Stimulated activated effector memory CD8-positive, alpha-beta T cell treated with anti-CD3 and anti-CD28 coated beads, Interleukin-12 subunit alpha, Interleukin-12 subunit beta, amount 100 ng/mL, for 72 hours (primary cell): ENCODE data around the gene SYT17.

Experiments used
- ATAC-seq: fragments of 150-1000 bp; cut with Tn5 transposase; 2 replicates; pipeline ENCODE4 v1.10.0; 2021
- DNase-seq, 2 donors: peaks; one replicate each; pipeline ENCODE4 v3.0.0; 2021 to 2022; ENCODE audit warnings: low spot score in 2 of 2
- H3K27ac Mint-ChIP-seq: one replicate; pipeline ENCODE4 v1.8.0; 2022; ENCODE audit warnings: mild to moderate bottlenecking, mixed read lengths
- H3K36me3 Mint-ChIP-seq: one replicate; pipeline ENCODE4 v1.8.0; 2022; ENCODE audit warnings: mild to moderate bottlenecking, mixed read lengths
- H3K4me1 Mint-ChIP-seq: one replicate; pipeline ENCODE4 v1.8.0; 2022; ENCODE audit warnings: mixed read lengths
- H3K4me3 Mint-ChIP-seq: one replicate; pipeline ENCODE4 v1.8.0; 2022; ENCODE audit warnings: mild to moderate bottlenecking, mixed read lengths
- H3K9me3 Mint-ChIP-seq: one replicate; pipeline ENCODE4 v1.8.0; 2022; ENCODE audit warnings: mixed read lengths

Gene SYT17

GRCh38 chr16:19135201-19135842 is 32.7 kb upstream of the SYT17 start:
- Mint-ChIP-seq H3K4me1 (peaks cover 13% of the 10 kb centered on the region), H3K9me3 (no peaks in the 10 kb centered on the region), H3K4me3 (no peak overlapping the region), H3K27ac (no peak overlapping the region), H3K36me3 (no peaks in the 10 kb centered on the region)
- no peak for DNase-seq
- ATAC-seq = no peak

- H3K27ac Mint-ChIP-seq = no peak overlapping the region
- no peaks in the 10 kb centered on the region for H3K36me3 Mint-ChIP-seq
- ATAC-seq = no peak
- no peaks in the 10 kb centered on the region for H3K9me3 Mint-ChIP-seq
- peaks cover 6% of the 10 kb centered on the region for H3K4me1 Mint-ChIP-seq
- DNase-seq = no peak
- no peak overlapping the region for H3K4me3 Mint-ChIP-seq
These were observed 32.1 kb upstream of the SYT17 start for GRCh38 chr16:19135896-19136438.

GRCh38 chr16:19136549-19137196 is 31.4 kb upstream of the SYT17 start:
- Mint-ChIP-seq H3K4me3 (no peak overlapping the region), H3K36me3 (no peaks in the 10 kb centered on the region), H3K9me3 (no peaks in the 10 kb centered on the region), H3K4me1 (no peaks in the 10 kb centered on the region), H3K27ac (no peak overlapping the region)
- ATAC-seq (no peak), DNase-seq (no peak)

GRCh38 chr16:19137201-19138128 is 30.6 kb upstream of the SYT17 start:
- Mint-ChIP-seq H3K4me1 (no peaks in the 10 kb centered on the region), H3K36me3 (no peaks in the 10 kb centered on the region), H3K27ac (no peak overlapping the region), H3K9me3 (no peaks in the 10 kb centered on the region), H3K4me3 (no peak overlapping the region)
- no peak for ATAC-seq
- no peak for DNase-seq

- H3K27ac Mint-ChIP-seq = no peak overlapping the region
- DNase-seq (no peak), ATAC-seq (no peak)
- H3K4me3 Mint-ChIP-seq = no peak overlapping the region
- H3K9me3 Mint-ChIP-seq = no peaks in the 10 kb centered on the region
- no peaks in the 10 kb centered on the region for H3K4me1 Mint-ChIP-seq
- H3K36me3 Mint-ChIP-seq = no peaks in the 10 kb centered on the region
These were observed 29.4 kb upstream of the SYT17 start for GRCh38 chr16:19138601-19139000.

- Mint-ChIP-seq H3K9me3 (no peaks in the 10 kb centered on the region), H3K4me3 (no peak overlapping the region), H3K27ac (no peak overlapping the region), H3K36me3 (no peaks in the 10 kb centered on the region), H3K4me1 (no peaks in the 10 kb centered on the region)
- DNase-seq = no peak
- no peak for ATAC-seq
These were observed 28.5 kb upstream of the SYT17 start for GRCh38 chr16:19139436-19140091.

- no peaks in the 10 kb centered on the region for H3K4me1 Mint-ChIP-seq
- no peaks in the 10 kb centered on the region for H3K9me3 Mint-ChIP-seq
- ATAC-seq = no peak
These were observed 27.6 kb upstream of the SYT17 start for GRCh38 chr16:19140396-19140795.

GRCh38 chr16:19142939-19143598 is 25.0 kb upstream of the SYT17 start:
- H3K36me3 Mint-ChIP-seq = no peaks in the 10 kb centered on the region
- H3K27ac Mint-ChIP-seq = no peak overlapping the region
- DNase-seq (no peak), ATAC-seq (no peak)
- no peaks in the 10 kb centered on the region for H3K4me1 Mint-ChIP-seq
- H3K4me3 Mint-ChIP-seq = no peak overlapping the region
- peaks cover 5% of the 10 kb centered on the region for H3K9me3 Mint-ChIP-seq

More at GRCh38 chr16:19140396-19140795, 27.6 kb upstream of the SYT17 start:
- H3K27ac Mint-ChIP-seq = no peak overlapping the region
- H3K4me3 Mint-ChIP-seq = no peak overlapping the region
- DNase-seq = no peak
- no peaks in the 10 kb centered on the region for H3K36me3 Mint-ChIP-seq

GRCh38 chr16:19143599-19143956 is 24.5 kb upstream of the SYT17 start:
- no peak overlapping the region for H3K27ac Mint-ChIP-seq
- H3K4me3 Mint-ChIP-seq = no peak overlapping the region
- no peaks in the 10 kb centered on the region for H3K36me3 Mint-ChIP-seq
- DNase-seq (no peak), ATAC-seq (no peak)
- H3K9me3 Mint-ChIP-seq = peaks cover 8% of the 10 kb centered on the region
- no peaks in the 10 kb centered on the region for H3K4me1 Mint-ChIP-seq

- Mint-ChIP-seq H3K27ac (no peak overlapping the region), H3K4me3 (no peak overlapping the region), H3K9me3 (peaks cover 8% of the 10 kb centered on the region), H3K4me1 (no peaks in the 10 kb centered on the region), H3K36me3 (no peaks in the 10 kb centered on the region)
- no peak for DNase-seq
- no peak for ATAC-seq
These were observed 23.0 kb upstream of the SYT17 start for GRCh38 chr16:19145010-19145409.

- no peak overlapping the region for H3K27ac Mint-ChIP-seq
- H3K9me3 Mint-ChIP-seq = peaks cover 8% of the 10 kb centered on the region
- H3K4me3 Mint-ChIP-seq = no peak overlapping the region
- DNase-seq (no peak), ATAC-seq (no peak)
- H3K36me3 Mint-ChIP-seq = no peaks in the 10 kb centered on the region
- H3K4me1 Mint-ChIP-seq = no peaks in the 10 kb centered on the region
These were observed 20.9 kb upstream of the SYT17 start for GRCh38 chr16:19147126-19147525.

- DNase-seq (no peak), ATAC-seq (no peak)
- H3K4me1 Mint-ChIP-seq = no peaks in the 10 kb centered on the region
- H3K27ac Mint-ChIP-seq = no peak overlapping the region
- H3K4me3 Mint-ChIP-seq = no peak overlapping the region
- no peaks in the 10 kb centered on the region for H3K36me3 Mint-ChIP-seq
- peaks cover 8% of the 10 kb centered on the region for H3K9me3 Mint-ChIP-seq
These were observed 20.4 kb upstream of the SYT17 start for GRCh38 chr16:19147627-19148026.

- no peaks in the 10 kb centered on the region for H3K4me1 Mint-ChIP-seq
- no peak overlapping the region for H3K4me3 Mint-ChIP-seq
- DNase-seq (no peak), ATAC-seq (no peak)
- no peaks in the 10 kb centered on the region for H3K36me3 Mint-ChIP-seq
- peaks cover 8% of the 10 kb centered on the region for H3K9me3 Mint-ChIP-seq
- H3K27ac Mint-ChIP-seq = no peak overlapping the region
These were observed 19.9 kb upstream of the SYT17 start for GRCh38 chr16:19148189-19148588.

- DNase-seq (no peak), ATAC-seq (no peak)
- H3K4me1 Mint-ChIP-seq = no peaks in the 10 kb centered on the region
- no peak overlapping the region for H3K4me3 Mint-ChIP-seq
- H3K27ac Mint-ChIP-seq = no peak overlapping the region
- H3K36me3 Mint-ChIP-seq = no peaks in the 10 kb centered on the region
- H3K9me3 Mint-ChIP-seq = peaks cover 11% of the 10 kb centered on the region
These were observed 16.7 kb upstream of the SYT17 start for GRCh38 chr16:19151310-19151709.

- H3K4me1 Mint-ChIP-seq = no peaks in the 10 kb centered on the region
These were observed 16.0 kb upstream of the SYT17 start for GRCh38 chr16:19152042-19152441.

More at GRCh38 chr16:19152042-19152441, 16.0 kb upstream of the SYT17 start:
- no peak for DNase-seq
- no peak overlapping the region for H3K4me3 Mint-ChIP-seq
- H3K27ac Mint-ChIP-seq = no peak overlapping the region
- peaks cover 12% of the 10 kb centered on the region for H3K9me3 Mint-ChIP-seq
- no peak for ATAC-seq
- H3K36me3 Mint-ChIP-seq = no peaks in the 10 kb centered on the region
